Measurements from ENCODE around the gene FXYD7.
A peak's percentile ranks its signal among the peaks of the same experiment; 100 is the strongest.

FXYD7 gene

GRCh38 chr19:35116072-35116801, 26.8 kb upstream of the FXYD7 start:
- TF ChIP-seq JUND (IDR thresholded peaks at IDR 0.05; ENCODE audit: low read depth): no peak
- peak; percentile 53 to 63 for DNase-seq (ENCODE audit: low read depth in 1 of 2, low spot score in 1 of 2)
- in situ Hi-C loops (cut with HindIII; ENCODE audit: low pct_unique_long_range_greater_than_20kb, low sequenced_read_pairs): no loop called here

GRCh38 chr19:35117116-35117515, 25.9 kb upstream of the FXYD7 start:
- no peak for DNase-seq (ENCODE audit: low read depth in 1 of 2, low spot score in 1 of 2)
- TF ChIP-seq JUND (IDR thresholded peaks at IDR 0.05; ENCODE audit: low read depth): no peak
- in situ Hi-C loops (cut with HindIII; ENCODE audit: low pct_unique_long_range_greater_than_20kb, low sequenced_read_pairs): no loop called here

- no peak for TF ChIP-seq JUND (IDR thresholded peaks at IDR 0.05; ENCODE audit: low read depth)
- DNase-seq (ENCODE audit: low read depth in 1 of 2, low spot score in 1 of 2): no peak
- in situ Hi-C loops (cut with HindIII; ENCODE audit: low pct_unique_long_range_greater_than_20kb, low sequenced_read_pairs): no loop called here
These were observed 25.3 kb upstream of the FXYD7 start for GRCh38 chr19:35117799-35118198.

- in situ Hi-C loops (cut with HindIII; ENCODE audit: low pct_unique_long_range_greater_than_20kb, low sequenced_read_pairs): no loop called here
- TF ChIP-seq JUND (IDR thresholded peaks at IDR 0.05; ENCODE audit: low read depth): no peak
These were observed 24.6 kb upstream of the FXYD7 start for GRCh38 chr19:35118268-35119020.

GRCh38 chr19:35119091-35119490, 24.0 kb upstream of the FXYD7 start:
- TF ChIP-seq JUND (IDR thresholded peaks at IDR 0.05; ENCODE audit: low read depth): no peak

More at GRCh38 chr19:35118268-35119020, 24.6 kb upstream of the FXYD7 start:
- DNase-seq (ENCODE audit: low read depth in 1 of 2, low spot score in 1 of 2): peak in 1 of 2 experiments; percentile 50

GRCh38 chr19:35119578-35120155, 23.4 kb upstream of the FXYD7 start:
- TF ChIP-seq JUND (IDR thresholded peaks at IDR 0.05; ENCODE audit: low read depth): no peak
- DNase-seq (ENCODE audit: low read depth in 1 of 2, low spot score in 1 of 2): no peak
- in situ Hi-C loops (cut with HindIII; ENCODE audit: low pct_unique_long_range_greater_than_20kb, low sequenced_read_pairs): no loop called here

More at GRCh38 chr19:35119091-35119490, 24.0 kb upstream of the FXYD7 start:
- in situ Hi-C loops (cut with HindIII; ENCODE audit: low pct_unique_long_range_greater_than_20kb, low sequenced_read_pairs): no loop called here
- DNase-seq (ENCODE audit: low read depth in 1 of 2, low spot score in 1 of 2): no peak

GRCh38 chr19:35120492-35120891, 22.6 kb upstream of the FXYD7 start:
- in situ Hi-C loops (cut with HindIII; ENCODE audit: low pct_unique_long_range_greater_than_20kb, low sequenced_read_pairs): no loop called here
- TF ChIP-seq JUND (IDR thresholded peaks at IDR 0.05; ENCODE audit: low read depth): no peak
- DNase-seq (ENCODE audit: low read depth in 1 of 2, low spot score in 1 of 2): no peak

GRCh38 chr19:35120898-35121297, 22.2 kb upstream of the FXYD7 start:
- no peak for DNase-seq (ENCODE audit: low read depth in 1 of 2, low spot score in 1 of 2)
- no peak for TF ChIP-seq JUND (IDR thresholded peaks at IDR 0.05; ENCODE audit: low read depth)
- in situ Hi-C loops (cut with HindIII; ENCODE audit: low pct_unique_long_range_greater_than_20kb, low sequenced_read_pairs): no loop called here

GRCh38 chr19:35122687-35123551, 20.1 kb upstream of the FXYD7 start:
- no peak for DNase-seq (ENCODE audit: low read depth in 1 of 2, low spot score in 1 of 2)
- no peak for TF ChIP-seq JUND (IDR thresholded peaks at IDR 0.05; ENCODE audit: low read depth)
- in situ Hi-C loops (cut with HindIII; ENCODE audit: low pct_unique_long_range_greater_than_20kb, low sequenced_read_pairs): no loop called here

GRCh38 chr19:35123573-35123972, 19.5 kb upstream of the FXYD7 start:
- in situ Hi-C loops (cut with HindIII; ENCODE audit: low pct_unique_long_range_greater_than_20kb, low sequenced_read_pairs): no loop called here
- no peak for TF ChIP-seq JUND (IDR thresholded peaks at IDR 0.05; ENCODE audit: low read depth)
- DNase-seq (ENCODE audit: low read depth in 1 of 2, low spot score in 1 of 2): peak in 1 of 2 experiments; percentile 65

GRCh38 chr19:35124098-35125060, 18.7 kb upstream of the FXYD7 start:
- TF ChIP-seq JUND (IDR thresholded peaks at IDR 0.05; ENCODE audit: low read depth): no peak
- peak; percentile 89 to 90 for DNase-seq (ENCODE audit: low read depth in 1 of 2, low spot score in 1 of 2)
- in situ Hi-C loops (cut with HindIII; ENCODE audit: low pct_unique_long_range_greater_than_20kb, low sequenced_read_pairs): no loop called here
